ENCODE data around the gene IRAK2. TPM values are rescaled to one million over a fixed set of nuclear protein-coding genes. Genes with fewer than 3 reads are reported as not detected.

Gene IRAK2
- total RNA-seq, 4 donors from 2014 or later: 1.5 to 10.8 (median 4.7) TPM

- Histone ChIP-seq H3K27ac (peak overlapping the region in 3 of 4 donors; percentile 84 to 92 (median 88)), H3K27me3 (no peaks in the 10 kb centered on the region), H3K4me3 (no peak overlapping the region), H3K36me3 (no peaks in the 10 kb centered on the region), H3K9me3 (no peaks in the 10 kb centered on the region), H3K4me1 (peaks cover 0 to 88% (median 61%) of the 10 kb centered on the region in 4 donors)
- TF ChIP-seq, protein P1, sequence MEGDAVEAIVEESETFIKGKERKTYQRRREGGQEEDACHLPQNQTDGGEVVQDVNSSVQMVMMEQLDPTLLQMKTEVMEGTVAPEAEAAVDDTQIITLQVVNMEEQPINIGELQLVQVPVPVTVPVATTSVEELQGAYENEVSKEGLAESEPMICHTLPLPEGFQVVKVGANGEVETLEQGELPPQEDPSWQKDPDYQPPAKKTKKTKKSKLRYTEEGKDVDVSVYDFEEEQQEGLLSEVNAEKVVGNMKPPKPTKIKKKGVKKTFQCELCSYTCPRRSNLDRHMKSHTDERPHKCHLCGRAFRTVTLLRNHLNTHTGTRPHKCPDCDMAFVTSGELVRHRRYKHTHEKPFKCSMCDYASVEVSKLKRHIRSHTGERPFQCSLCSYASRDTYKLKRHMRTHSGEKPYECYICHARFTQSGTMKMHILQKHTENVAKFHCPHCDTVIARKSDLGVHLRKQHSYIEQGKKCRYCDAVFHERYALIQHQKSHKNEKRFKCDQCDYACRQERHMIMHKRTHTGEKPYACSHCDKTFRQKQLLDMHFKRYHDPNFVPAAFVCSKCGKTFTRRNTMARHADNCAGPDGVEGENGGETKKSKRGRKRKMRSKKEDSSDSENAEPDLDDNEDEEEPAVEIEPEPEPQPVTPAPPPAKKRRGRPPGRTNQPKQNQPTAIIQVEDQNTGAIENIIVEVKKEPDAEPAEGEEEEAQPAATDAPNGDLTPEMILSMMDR (IDR thresholded peaks at IDR 0.05): no peak
- TF ChIP-seq EP300 (IDR thresholded peaks at IDR 0.05) (no peak), POLR2A (IDR thresholded peaks at IDR 0.05) (no peak)
- DNase-seq (ENCODE audit: low spot score in 2 of 2): no peak
- 64 to 76% methylated on average over 11 of the region's 11 CpGs for WGBS, 2 donors
These were observed 29.8 kb downstream of the IRAK2 start for GRCh38 chr3:10194328-10195071.

DNA sequence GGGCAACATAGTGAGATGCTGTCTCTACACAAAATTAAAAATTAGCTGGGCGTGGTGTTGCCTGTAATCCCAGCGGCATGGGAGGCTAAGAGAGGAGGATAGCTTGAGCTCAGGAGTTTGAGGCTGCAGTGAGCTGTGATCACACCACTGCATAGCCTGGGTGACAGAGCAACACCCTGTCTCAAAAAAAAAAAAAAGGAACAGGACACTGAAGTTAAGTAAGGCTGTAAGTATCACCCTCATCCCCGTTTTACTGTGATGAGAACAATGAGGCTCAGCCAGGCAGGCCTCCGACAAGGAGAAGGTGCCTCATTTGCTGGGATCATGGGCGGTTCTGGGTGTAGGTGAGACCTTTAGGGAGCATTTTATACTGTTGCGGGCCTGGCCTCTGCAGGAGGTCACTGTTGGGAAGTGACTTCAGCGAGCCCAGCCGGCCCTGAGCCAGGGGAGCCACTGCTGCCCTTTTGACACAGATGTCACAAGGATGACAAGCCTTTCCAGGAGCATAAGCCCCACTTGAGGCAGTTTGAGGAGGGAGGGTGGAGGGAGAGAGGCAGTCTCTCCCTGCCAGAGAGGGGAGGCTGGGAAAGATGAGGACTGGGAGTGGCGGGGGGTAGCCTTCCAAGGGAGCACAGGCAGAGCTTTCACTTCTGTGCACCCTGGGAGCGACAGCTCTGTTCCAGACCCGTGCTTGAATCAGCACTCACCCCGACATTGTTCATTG lies 30.8 kb downstream of the IRAK2 start:
- Histone ChIP-seq H3K36me3 (peaks cover 0 to 2% (median 0%) of the 10 kb centered on the region in 3 donors), H3K27me3 (no peaks in the 10 kb centered on the region), H3K9me3 (no peaks in the 10 kb centered on the region), H3K4me1 (peaks cover 0 to 77% (median 52%) of the 10 kb centered on the region in 4 donors), H3K4me3 (no peak overlapping the region), H3K27ac (peak overlapping the region in 3 of 4 donors; percentile 10 to 92 (median 84))
- no peak for DNase-seq (ENCODE audit: low spot score in 2 of 2)
- WGBS, 2 donors: 63 to 67% methylated on average over 10 to 12 of the region's 12 CpGs
- no peak for TF ChIP-seq EP300 (IDR thresholded peaks at IDR 0.05)
- no peak for TF ChIP-seq POLR2A (IDR thresholded peaks at IDR 0.05)

GRCh38 chr3:10196389-10197052 lies 31.8 kb downstream of the IRAK2 start:
- Histone ChIP-seq H3K27ac (peak overlapping the region; percentile 14 to 54 (median 22)), H3K4me3 (no peak overlapping the region), H3K4me1 (peaks cover 0 to 67% (median 43%) of the 10 kb centered on the region in 4 donors), H3K36me3 (peaks cover 0 to 12% (median 0%) of the 10 kb centered on the region in 3 donors), H3K9me3 (no peaks in the 10 kb centered on the region), H3K27me3 (no peaks in the 10 kb centered on the region)
- TF ChIP-seq EP300 (IDR thresholded peaks at IDR 0.05): no peak
- TF ChIP-seq, protein P1 (IDR thresholded peaks at IDR 0.05): no peak
- no peak for TF ChIP-seq POLR2A (IDR thresholded peaks at IDR 0.05)
- 56 to 58% methylated on average over 11 to 12 of the region's 12 CpGs for WGBS, 2 donors
- peak; percentile 30 to 57 for DNase-seq (ENCODE audit: low spot score in 2 of 2)

- no peak for DNase-seq (ENCODE audit: low spot score in 2 of 2)
- Histone ChIP-seq H3K27ac (no peak overlapping the region), H3K27me3 (no peaks in the 10 kb centered on the region), H3K4me1 (peaks cover 0 to 50% (median 27%) of the 10 kb centered on the region in 4 donors), H3K36me3 (peaks cover 0 to 14% (median 0%) of the 10 kb centered on the region in 3 donors), H3K4me3 (no peak overlapping the region), H3K9me3 (no peaks in the 10 kb centered on the region)
- WGBS, 2 donors: 52 to 54% methylated on average over 4 of the region's 4 CpGs
- no peak for TF ChIP-seq POLR2A (IDR thresholded peaks at IDR 0.05)
- TF ChIP-seq EP300 (IDR thresholded peaks at IDR 0.05): no peak
- TF ChIP-seq, protein P1 (IDR thresholded peaks at IDR 0.05): no peak
These were observed 33.5 kb downstream of the IRAK2 start for GRCh38 chr3:10198226-10198625.

DNA sequence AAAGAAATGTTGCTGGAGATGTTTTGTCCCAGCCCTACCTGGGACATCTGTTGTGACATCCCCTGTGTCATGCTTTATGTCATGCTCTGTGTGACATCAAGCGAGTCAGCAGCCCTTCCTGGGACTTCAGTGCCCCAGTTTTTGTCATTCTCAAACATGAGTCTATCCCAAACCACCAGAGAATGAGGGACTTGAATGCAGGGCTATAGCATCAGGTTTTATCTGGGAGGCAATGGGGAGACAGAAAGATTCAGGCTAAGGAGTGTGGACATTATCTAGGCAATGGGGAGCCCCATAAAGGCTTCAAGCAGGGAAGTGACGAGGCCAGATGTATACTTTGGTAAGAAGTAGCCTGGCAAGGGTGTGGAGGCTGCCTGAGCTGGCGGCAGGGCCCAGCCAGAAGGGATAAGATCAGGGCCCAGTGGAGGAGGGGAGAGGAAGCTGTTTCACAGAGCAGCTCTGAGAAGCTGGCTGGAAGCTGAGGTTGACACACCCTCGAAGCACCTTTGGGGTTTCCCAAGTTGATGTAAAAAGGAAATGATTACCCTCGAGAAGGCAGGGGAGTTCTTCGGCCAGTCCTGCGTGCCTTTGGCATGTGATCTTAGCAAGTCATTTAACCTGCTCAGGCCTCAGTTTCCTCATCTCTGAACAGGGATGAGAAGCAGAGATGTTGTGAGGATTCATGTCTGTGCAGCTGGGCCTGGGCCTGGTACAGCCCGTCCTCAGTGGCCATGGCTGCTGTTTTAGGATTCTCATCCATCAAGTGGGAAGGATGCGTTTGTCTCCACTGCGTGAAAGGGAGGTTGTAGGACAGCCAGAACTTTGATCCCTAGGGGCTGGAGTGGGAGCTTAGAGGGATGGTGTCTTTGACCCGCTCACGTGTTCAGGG lies 34.3 kb downstream of the IRAK2 start:
- DNase-seq (ENCODE audit: low spot score in 2 of 2): no peak
- Histone ChIP-seq H3K4me3 (no peak overlapping the region), H3K4me1 (peaks cover 0 to 43% (median 19%) of the 10 kb centered on the region in 4 donors), H3K9me3 (no peaks in the 10 kb centered on the region), H3K36me3 (peaks cover 0 to 21% (median 0%) of the 10 kb centered on the region in 3 donors), H3K27me3 (no peaks in the 10 kb centered on the region), H3K27ac (peak overlapping the region in 2 of 4 donors; percentile 35 to 46)
- 67 to 69% methylated on average over 12 of the region's 12 CpGs for WGBS, 2 donors
- TF ChIP-seq EP300 (IDR thresholded peaks at IDR 0.05) (no peak), POLR2A (IDR thresholded peaks at IDR 0.05) (no peak)
- TF ChIP-seq, protein P1 (IDR thresholded peaks at IDR 0.05): no peak
